ENCODE measurements around the gene CD44. TPM values are rescaled to one million over a fixed set of nuclear protein-coding genes. Genes with fewer than 3 reads are reported as not detected.

CD44 gene
- total and polyA plus RNA-seq, 10 of the 15 experiments (the other 5 are each of a cell fraction or from before 2014, with no cell fraction given) = 57.1 to 293 (median 120) TPM

DNA sequence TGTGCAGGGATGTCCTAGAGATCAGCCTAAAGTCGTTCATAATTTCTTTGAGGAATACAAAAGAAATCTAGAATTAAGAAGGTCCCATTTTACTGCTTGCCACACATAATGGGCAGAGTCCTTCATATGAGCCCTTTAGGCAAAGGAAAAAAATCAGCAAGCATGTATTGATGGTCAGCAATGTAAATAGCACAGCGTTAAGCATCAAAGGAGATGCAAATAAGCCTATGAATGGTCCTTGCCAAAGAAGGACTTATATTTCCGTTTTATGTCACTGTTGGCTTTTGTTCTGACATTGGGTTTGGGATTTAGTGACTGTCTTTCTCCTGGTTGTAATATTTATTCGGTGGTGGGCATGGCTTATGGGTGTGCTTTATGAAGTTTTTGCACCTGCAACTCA lies 69.8 kb downstream of the CD44 start:
- DNase-seq (ENCODE audit: low read depth, low spot score) = no peak
- ATAC-seq = no peak
- SMC1A ChIA-PET (ENCODE audit: uncharacterized antibody, unreplicated experiment) = no interaction called here
- in situ Hi-C loops (cut with MboI) = no loop called here
- no TSS peak for BruUV-seq (replicated peaks)
- no peak overlapping the region for H3K9ac ChIP-seq (ENCODE audit: control insufficient read depth, insufficient read depth, low read length)
- no peaks in the 10 kb centered on the region for H3K4me1 ChIP-seq (ENCODE audit: control insufficient read depth, insufficient read depth, low read length)
- POLR2A ChIA-PET = no interaction called here
- H2AFZ ChIP-seq (ENCODE audit: control insufficient read depth, low read depth, low read length) = no peak overlapping the region
- H3K4me2 ChIP-seq (ENCODE audit: control insufficient read depth, insufficient read depth) = no peak overlapping the region
- RAD21 ChIA-PET (ENCODE audit: unreplicated experiment) = no interaction called here
- CTCF ChIA-PET = no interaction called here
- FAIRE-seq = no peak
- intact Hi-C loops (cut with micrococcal nuclease; ENCODE audit: unreplicated experiment) = no loop called here
- no peaks in the 10 kb centered on the region for H3K27me3 ChIP-seq (replicated peaks in 1 of 2; ENCODE audit: control insufficient read depth in 2 of 2, insufficient read depth in 2 of 2, low read length in 1 of 2)
- no peaks in the 10 kb centered on the region for H4K20me1 ChIP-seq (ENCODE audit: control insufficient read depth, insufficient read depth)
- no peaks in the 10 kb centered on the region for H3K79me2 ChIP-seq (ENCODE audit: control insufficient read depth, insufficient read depth, low read length)
- TF ChIP-seq CEBPB (IDR thresholded peaks at IDR 0.05; ENCODE audit: borderline replicate concordance in 1 of 2, low read depth in 2 of 2, low read length in 2 of 2) (no peak), BHLHE40 (IDR thresholded peaks at IDR 0.05; ENCODE audit: borderline replicate concordance in 1 of 2, low read depth in 2 of 2, low read length in 1 of 2) (no peak), PML (IDR thresholded peaks at IDR 0.05; ENCODE audit: low read length) (no peak)
- TF ChIP-seq, protein P1, sequence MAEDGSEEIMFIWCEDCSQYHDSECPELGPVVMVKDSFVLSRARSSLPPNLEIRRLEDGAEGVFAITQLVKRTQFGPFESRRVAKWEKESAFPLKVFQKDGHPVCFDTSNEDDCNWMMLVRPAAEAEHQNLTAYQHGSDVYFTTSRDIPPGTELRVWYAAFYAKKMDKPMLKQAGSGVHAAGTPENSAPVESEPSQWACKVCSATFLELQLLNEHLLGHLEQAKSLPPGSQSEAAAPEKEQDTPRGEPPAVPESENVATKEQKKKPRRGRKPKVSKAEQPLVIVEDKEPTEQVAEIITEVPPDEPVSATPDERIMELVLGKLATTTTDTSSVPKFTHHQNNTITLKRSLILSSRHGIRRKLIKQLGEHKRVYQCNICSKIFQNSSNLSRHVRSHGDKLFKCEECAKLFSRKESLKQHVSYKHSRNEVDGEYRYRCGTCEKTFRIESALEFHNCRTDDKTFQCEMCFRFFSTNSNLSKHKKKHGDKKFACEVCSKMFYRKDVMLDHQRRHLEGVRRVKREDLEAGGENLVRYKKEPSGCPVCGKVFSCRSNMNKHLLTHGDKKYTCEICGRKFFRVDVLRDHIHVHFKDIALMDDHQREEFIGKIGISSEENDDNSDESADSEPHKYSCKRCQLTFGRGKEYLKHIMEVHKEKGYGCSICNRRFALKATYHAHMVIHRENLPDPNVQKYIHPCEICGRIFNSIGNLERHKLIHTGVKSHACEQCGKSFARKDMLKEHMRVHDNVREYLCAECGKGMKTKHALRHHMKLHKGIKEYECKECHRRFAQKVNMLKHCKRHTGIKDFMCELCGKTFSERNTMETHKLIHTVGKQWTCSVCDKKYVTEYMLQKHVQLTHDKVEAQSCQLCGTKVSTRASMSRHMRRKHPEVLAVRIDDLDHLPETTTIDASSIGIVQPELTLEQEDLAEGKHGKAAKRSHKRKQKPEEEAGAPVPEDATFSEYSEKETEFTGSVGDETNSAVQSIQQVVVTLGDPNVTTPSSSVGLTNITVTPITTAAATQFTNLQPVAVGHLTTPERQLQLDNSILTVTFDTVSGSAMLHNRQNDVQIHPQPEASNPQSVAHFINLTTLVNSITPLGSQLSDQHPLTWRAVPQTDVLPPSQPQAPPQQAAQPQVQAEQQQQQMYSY (CRISPR knock-in tag; IDR thresholded peaks at IDR 0.05) = no peak
- H3K27ac ChIP-seq (ENCODE audit: control insufficient read depth, insufficient read depth) = no peak overlapping the region
- H3K4me3 ChIP-seq = no peak overlapping the region
- WGBS (ENCODE audit: insufficient coverage, insufficient replicate concordance, low lambda C conversion rate, missing lambda C conversion rate) = 41% methylated on average over 4 of the region's 4 CpGs
- H3K9me3 ChIP-seq (replicated peaks; ENCODE audit: control insufficient read depth, insufficient read depth, low read length) = peaks cover 3% of the 10 kb centered on the region; the same call in 1 of the 3 replicates
- peaks cover 2 to 10% of the 10 kb centered on the region in 2 experiments; a peak in 3 of 4 replicates for H3K36me3 ChIP-seq (ENCODE audit: control insufficient read depth in 2 of 2, insufficient read depth in 2 of 2, low read length in 1 of 2)

Measured in GM12878 (cell line).